OCI-LY1 (cell line): ENCODE data around the gene ACAT2.
A peak's percentile ranks its signal among the peaks of the same experiment; 100 is the strongest.
"Not testable (repeated sequence)": the region's sequence is repeated elsewhere in the genome, so short reads cannot be mapped to it uniquely, and the experiment has no call there.

ENCODE experiments used
- H2AFZ ChIP-seq: fragments of 200-600 bp; sonication (generic), shearing (Covaris generic); 2 replicates; pipeline ENCODE4 v1.6.0; 2014; ENCODE audit warnings: antibody characterized with exemption, mild to moderate bottlenecking, low read length
- H3F3A ChIP-seq: fragments of 200-600 bp; sonication (generic), shearing (Covaris generic); 2 replicates; pipeline ENCODE4 v1.6.0; 2014; ENCODE audit warnings: mild to moderate bottlenecking, antibody characterized with exemption, low read length, moderate library complexity; ENCODE audit not compliant: insufficient read depth
- H3K27ac ChIP-seq: fragments of 200-600 bp; sonication (generic); 2 replicates; pipeline ENCODE4 v1.5.1; 2014; ENCODE audit warnings: low read length, mixed run types, mild to moderate bottlenecking, low read depth; ENCODE audit not compliant: poor library complexity, severe bottlenecking
- H3K27me3 ChIP-seq: fragments of 200-600 bp; sonication (generic); 2 replicates; pipeline ENCODE4 v1.6.0; 2014; ENCODE audit warnings: antibody characterized with exemption, mild to moderate bottlenecking, low read length, moderate library complexity; ENCODE audit not compliant: insufficient read depth
- H3K36me3 ChIP-seq: fragments of 200-600 bp; sonication (generic); 2 replicates; pipeline ENCODE4 v1.6.1; 2014; ENCODE audit warnings: mild to moderate bottlenecking, antibody characterized with exemption, low read length, moderate library complexity, mixed read lengths; ENCODE audit not compliant: insufficient read depth
- H3K4me1 ChIP-seq: fragments of 200-600 bp; sonication (generic); 2 replicates; pipeline ENCODE4 v1.5.1; 2014; ENCODE audit warnings: mild to moderate bottlenecking, low read length, moderate library complexity; ENCODE audit not compliant: insufficient read depth, severe bottlenecking
- H3K4me2 ChIP-seq: fragments of 200-600 bp; sonication (generic), shearing (Covaris generic); 2 replicates; pipeline ENCODE4 v1.6.1; 2014; ENCODE audit warnings: low read length
- H3K4me3 ChIP-seq: fragments of 200-600 bp; sonication (generic); 2 replicates; pipeline ENCODE4 v1.5.1; 2014; ENCODE audit warnings: low read length, low read depth, mild to moderate bottlenecking, mixed read lengths; ENCODE audit not compliant: poor library complexity, severe bottlenecking
- H3K79me2 ChIP-seq: fragments of 200-600 bp; shearing (Covaris generic); 2 replicates; pipeline ENCODE4 v1.6.1; 2016; ENCODE audit warnings: mixed run types, low read length, mixed read lengths; ENCODE audit not compliant: insufficient read depth
- H3K9ac ChIP-seq: fragments of 200-600 bp; sonication (generic), shearing (Covaris generic); 2 replicates; pipeline ENCODE4 v1.6.1; 2014; ENCODE audit warnings: mild to moderate bottlenecking, low read length, mixed read lengths
- H3K9me2 ChIP-seq: fragments of 200-600 bp; sonication (generic), shearing (Covaris generic); 2 replicates; pipeline ENCODE4 v1.6.1; 2014; ENCODE audit warnings: low read depth, mild to moderate bottlenecking, low read length, mixed read lengths
- H3K9me3 ChIP-seq: fragments of 200-600 bp; shearing (Covaris generic); 2 replicates; pipeline ENCODE4 v1.6.1; 2014; ENCODE audit warnings: low read length, mixed read lengths
- H4K20me1 ChIP-seq: fragments of 200-600 bp; sonication (generic), shearing (Covaris generic); 2 replicates; pipeline ENCODE4 v1.6.0; 2016; ENCODE audit warnings: mild to moderate bottlenecking, low read length; ENCODE audit not compliant: insufficient read depth
- CTCF ChIP-seq: fragments of 200-600 bp; sonication (generic), shearing (Covaris generic); IDR thresholded peaks from 2 replicates; pipeline ENCODE4 v1.5.1; 2017; ENCODE audit warnings: mild to moderate bottlenecking, antibody characterized with exemption, low read length, moderate library complexity, mixed read lengths
- EZH2 ChIP-seq: fragments of 200-600 bp; sonication (generic), shearing (Covaris generic); IDR thresholded peaks from 2 replicates; pipeline ENCODE4 v1.8.0; 2017; ENCODE audit warnings: borderline replicate concordance, mixed run types, mild to moderate bottlenecking, antibody characterized with exemption, low read length, moderate library complexity, mixed read lengths

ACAT2 gene

GRCh38 chr6:159722655-159723054 is 39.2 kb upstream of the ACAT2 start:
- Histone ChIP-seq H4K20me1 (no peaks in the 10 kb centered on the region), H3K4me3 (no peak overlapping the region), H3K4me1 (peaks cover 15% of the 10 kb centered on the region), H3K9me3 (no peaks in the 10 kb centered on the region), H3K27ac (no peak overlapping the region), H3K9me2 (no peaks in the 10 kb centered on the region), H3K27me3 (no peaks in the 10 kb centered on the region), H3K36me3 (peaks cover 18% of the 10 kb centered on the region), H3F3A (no peaks in the 10 kb centered on the region), H3K9ac (no peak overlapping the region), H2AFZ (no peak overlapping the region), H3K79me2 (peaks cover 30% of the 10 kb centered on the region), H3K4me2 (no peak overlapping the region)
- TF ChIP-seq EZH2 (no peak), CTCF (no peak)

GRCh38 chr6:159723259-159723658 is 38.6 kb upstream of the ACAT2 start:
- peaks cover 15% of the 10 kb centered on the region for H3K4me1 ChIP-seq
- no peaks in the 10 kb centered on the region for H4K20me1 ChIP-seq
- no peaks in the 10 kb centered on the region for H3K27me3 ChIP-seq
- peaks cover 22% of the 10 kb centered on the region for H3K36me3 ChIP-seq
- no peaks in the 10 kb centered on the region for H3K9me3 ChIP-seq
- no peak overlapping the region for H3K4me3 ChIP-seq
- H3K27ac ChIP-seq: no peak overlapping the region
- no peak overlapping the region for H3K4me2 ChIP-seq
- no peaks in the 10 kb centered on the region for H3K9me2 ChIP-seq
- no peaks in the 10 kb centered on the region for H3F3A ChIP-seq
- H2AFZ ChIP-seq: no peak overlapping the region
- peaks cover 36% of the 10 kb centered on the region for H3K79me2 ChIP-seq
- H3K9ac ChIP-seq: no peak overlapping the region
- TF ChIP-seq CTCF: no peak

DNA sequence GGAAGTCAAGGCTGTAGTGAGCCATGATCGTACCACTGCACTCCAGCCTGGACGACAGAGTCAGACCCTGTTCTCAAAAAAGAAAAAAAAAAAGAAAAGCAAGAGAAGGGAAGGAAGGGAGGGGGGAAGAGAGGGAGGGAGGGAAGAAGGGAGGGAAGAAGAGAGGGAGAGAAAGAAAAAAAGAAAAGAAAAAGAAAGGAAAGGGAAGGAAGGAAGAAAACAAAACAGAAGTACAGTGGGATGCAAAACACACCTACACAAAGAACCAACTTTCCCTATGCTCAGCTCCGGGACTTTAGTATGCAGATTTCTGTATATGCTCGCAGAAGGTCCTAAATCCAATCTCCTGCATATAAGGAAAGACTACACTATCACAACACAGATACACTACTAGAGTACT is 37.1 kb upstream of the ACAT2 start:
- TF ChIP-seq CTCF: no peak
- TF ChIP-seq EZH2: no peak
- H3K36me3 ChIP-seq: peaks cover 30% of the 10 kb centered on the region
- H3K9me2 ChIP-seq: no peaks in the 10 kb centered on the region
- H3K9me3 ChIP-seq: no peaks in the 10 kb centered on the region
- H4K20me1 ChIP-seq: no peaks in the 10 kb centered on the region
- no peaks in the 10 kb centered on the region for H3K27me3 ChIP-seq
- peaks cover 28% of the 10 kb centered on the region for H3K4me1 ChIP-seq
- H3K9ac ChIP-seq: no peak overlapping the region
- peak overlapping the region; percentile 99; the same call in 1 of the 2 replicates for H3K4me2 ChIP-seq
- H3K79me2 ChIP-seq: peaks cover 51% of the 10 kb centered on the region
- no peaks in the 10 kb centered on the region for H3F3A ChIP-seq
- H3K27ac ChIP-seq: no peak overlapping the region
- H2AFZ ChIP-seq: no peak overlapping the region
- H3K4me3 ChIP-seq: no peak overlapping the region

DNA sequence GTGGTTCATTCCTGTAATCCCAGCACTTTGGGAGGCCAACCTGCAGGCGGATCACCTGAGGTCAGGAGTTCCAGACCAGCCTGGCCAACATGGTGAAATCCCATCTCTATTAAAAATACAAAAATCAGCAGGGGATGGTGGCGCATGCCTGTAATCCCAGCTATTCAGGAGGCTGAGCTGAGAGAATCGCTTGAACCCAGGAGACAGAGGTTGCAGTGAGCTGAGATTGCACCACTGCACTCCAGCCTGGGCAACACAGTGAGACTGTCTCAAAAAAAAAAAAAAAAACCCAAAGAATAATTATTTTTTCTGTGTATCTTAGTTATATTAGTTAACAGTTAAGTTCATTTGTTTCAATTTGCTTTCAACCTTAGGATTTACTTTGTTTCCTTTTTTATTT is 36.6 kb upstream of the ACAT2 start:
- H2AFZ ChIP-seq, H3K27me3 ChIP-seq, H4K20me1 ChIP-seq, H3K9me2 ChIP-seq, H3F3A ChIP-seq, H3K9me3 ChIP-seq, H3K9ac ChIP-seq, H3K27ac ChIP-seq: not testable (repeated sequence)
- peaks cover 55% of the 10 kb centered on the region for H3K79me2 ChIP-seq
- peaks cover 32% of the 10 kb centered on the region for H3K4me1 ChIP-seq
- H3K4me3 ChIP-seq: peak overlapping the region; percentile 93
- H3K4me2 ChIP-seq: peak overlapping the region; percentile 99
- peaks cover 35% of the 10 kb centered on the region for H3K36me3 ChIP-seq
